Caco-2 (cell line): Measurements from ENCODE around the gene DLEU7. TPM values are rescaled to one million over a fixed set of nuclear protein-coding genes. Genes with fewer than 3 reads are reported as not detected.

Source experiments
- Bru-seq: library from RNA; stranded (reverse); fragments of 400-500 nt; gene quantifications from one replicate; lab custom pipeline; 2021; lab: Mats Ljungman, UMichigan
- BruChase-seq, 2 experiments: library from RNA; stranded (reverse); fragments of 400-500 nt; gene quantifications; one replicate each; lab custom pipeline; 2021; lab: Mats Ljungman, UMichigan
- BruUV-seq: library from RNA; stranded (reverse); fragments of 400-500 nt; replicated peaks from 2 replicates; lab custom pipeline; 2021; lab: Mats Ljungman, UMichigan
- CTCF ChIA-PET: fragments of 300-600 bp; sonication (Branson Sonifier 250); formaldehyde crosslinking; loops from one replicate; lab custom pipeline; 2022; ENCODE audit warnings: antibody characterized with exemption; lab: Charles Lee
- POLR2A ChIA-PET: fragments of 300-600 bp; sonication (Branson Sonifier 250); formaldehyde crosslinking; loops from one replicate; lab custom pipeline; 2022; ENCODE audit warnings: antibody characterized with exemption; lab: Charles Lee
- DNase-seq, 2 experiments: peaks; one replicate each; pipeline versions ENCODE4 v3.0.0 to v3.0.0-alpha.2; 2020 to 2022
- H3K27me3 ChIP-seq: replicated peaks from 2 replicates; pipeline ENCODE4 v1.6.0; 2011; ENCODE audit warnings: low read length; ENCODE audit not compliant: control insufficient read depth, insufficient read depth
- H3K36me3 ChIP-seq: 2 replicates; pipeline ENCODE4 v1.5.1; 2011; ENCODE audit warnings: low read length; ENCODE audit not compliant: control insufficient read depth, insufficient read depth
- H3K4me1 ChIP-seq: fragments of 250-450 bp; sonication (Bioruptor Pico); 2 replicates; pipeline ENCODE4 v1.5.1; 2020; ENCODE audit warnings: mild to moderate bottlenecking
- H3K4me3 ChIP-seq: 2 replicates; pipeline ENCODE4 v1.5.1; 2011; ENCODE audit warnings: low read depth, mild to moderate bottlenecking, control low read depth, low read length
- H3K9me3 ChIP-seq: fragments of 250-450 bp; sonication (Bioruptor Pico); 2 replicates; pipeline ENCODE4 v1.5.1; 2020; ENCODE audit warnings: mild to moderate bottlenecking, moderate library complexity
- H3K27ac Mint-ChIP-seq: one replicate; pipeline ENCODE4 v1.8.0; 2022; ENCODE audit warnings: mixed read lengths; ENCODE audit not compliant: unreplicated experiment
- H3K27me3 Mint-ChIP-seq: one replicate; pipeline ENCODE4 v1.8.0; 2022; ENCODE audit warnings: mixed read lengths; ENCODE audit not compliant: insufficient read depth, unreplicated experiment
- H3K36me3 Mint-ChIP-seq: one replicate; pipeline ENCODE4 v1.8.0; 2022; ENCODE audit warnings: mild to moderate bottlenecking, mixed read lengths; ENCODE audit not compliant: insufficient read depth, unreplicated experiment
- H3K4me1 Mint-ChIP-seq: one replicate; pipeline ENCODE4 v1.8.0; 2022; ENCODE audit warnings: low read depth, mixed read lengths; ENCODE audit not compliant: unreplicated experiment
- H3K4me3 Mint-ChIP-seq: one replicate; pipeline ENCODE4 v1.8.0; 2022; ENCODE audit warnings: mild to moderate bottlenecking, moderate library complexity, mixed read lengths; ENCODE audit not compliant: unreplicated experiment
- H3K9me3 Mint-ChIP-seq: one replicate; pipeline ENCODE4 v1.8.0; 2022; ENCODE audit warnings: mixed read lengths; ENCODE audit not compliant: unreplicated experiment
- intact Hi-C: fragments of 100-400 bp; cut with micrococcal nuclease; formaldehyde crosslinking; loops from one replicate; pipeline ENCODE4 v1.10.0; 2022; ENCODE audit not compliant: unreplicated experiment
- long read RNA-seq: library from polyadenylated mRNA; stranded (forward); transcript quantifications from one replicate; pipeline ENCODE4 v2.0.0, GENCODE V29; 2022
- total RNA-seq: library from RNA; stranded (reverse); gene quantifications from 2 replicates; pipeline ENCODE4 v1.2.3, GENCODE V29; 2022
- TF ChIP-seq, protein P1 (sequence below), 2 experiments: fragments of 200-600 bp in 1 of 2; IDR thresholded peaks; 1 replicate in 1 of 2; 2 replicates in 1 of 2; pipeline versions ENCODE4 v1.5.1 to v1.8.0; 2011 to 2022; ENCODE audit warnings: antibody characterized with exemption in 1 of 2, control low read depth in 1 of 2, inconsistent platforms in 1 of 2, low read depth in 1 of 2, low read length in 1 of 2, mild to moderate bottlenecking in 1 of 2, moderate library complexity in 1 of 2; ENCODE audit not compliant: insufficient read depth in 1 of 2, severe bottlenecking in 1 of 2, unreplicated experiment in 1 of 2

DLEU7 gene
- total RNA-seq (not detected in 2 replicates), Bru-seq, nascent RNA (percentile 3 among the genes with signal in this experiment), BruChase-seq, experiment 1, labeled RNA remaining after a 2-hour chase (percentile 8 among the genes with signal in this experiment), BruChase-seq, experiment 2, labeled RNA remaining after a 6-hour chase (percentile 2 among the genes with signal in this experiment)
- long read RNA-seq, partial matches to known transcripts, result 0 of 4 reads
- long read RNA-seq, other reads (novel, unspliced or antisense), result 4 of 4 reads

DNA sequence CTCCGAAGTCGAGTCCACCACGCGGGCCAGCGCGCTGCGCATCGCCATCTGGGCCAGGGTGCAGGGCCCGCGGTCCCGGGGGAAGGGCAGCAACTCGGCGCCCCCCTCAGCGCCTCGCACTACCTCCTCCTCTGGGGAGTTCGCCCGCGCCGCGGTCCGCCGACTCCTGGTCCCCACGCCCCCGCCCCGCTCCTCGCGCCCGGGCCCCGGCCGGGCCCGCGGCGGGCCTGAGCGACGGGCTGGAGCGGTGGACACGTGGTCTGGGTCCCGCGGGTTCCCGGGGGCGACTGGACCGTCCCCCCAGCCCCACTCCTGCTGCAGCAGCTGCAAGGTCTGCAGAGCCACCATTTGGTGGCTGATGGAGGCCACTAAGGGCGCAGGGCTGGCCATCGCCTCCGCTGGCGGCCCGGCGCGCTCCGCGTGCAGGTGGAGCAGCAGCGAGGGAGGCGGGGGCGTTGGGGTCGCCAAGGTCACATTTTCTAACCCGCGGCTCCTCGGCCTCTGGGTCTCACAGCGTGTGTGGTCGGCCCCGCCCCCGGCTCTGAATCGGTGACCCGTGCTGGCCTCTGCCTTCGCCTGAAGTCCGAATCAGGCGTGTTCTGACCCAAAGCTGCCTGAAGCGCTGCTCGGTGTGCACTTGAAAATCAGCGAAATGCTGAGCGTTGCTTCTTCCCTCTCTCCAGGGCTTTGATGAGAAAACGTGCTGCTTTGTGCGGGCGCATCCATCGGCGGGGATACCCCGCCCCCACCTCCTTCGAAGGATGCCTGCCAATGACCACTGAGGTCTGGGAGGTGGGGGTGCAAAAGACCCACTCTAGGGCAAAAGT is at the start of gene DLEU7:
TSS of gene DLEU7 (minus strand) at position 436 of the 827 bp plus-strand sequence. CDS start at position 390, 46 bp downstream.
- H3K4me3 ChIP-seq, result no peak within 1 kb of the TSS
- no peak for DNase-seq
- H3K36me3 Mint-ChIP-seq, result no peaks in the 10 kb centered on the region
- no TSS peak for BruUV-seq
- ChIA-PET POLR2A (no interaction called here), CTCF (no interaction called here)
- H3K27me3 ChIP-seq, result no peaks in the 10 kb centered on the region
- H3K36me3 ChIP-seq, result no peaks in the 10 kb centered on the region
- no peaks in the 10 kb centered on the region for H3K4me1 ChIP-seq
- intact Hi-C loops, result no loop called here
- peaks cover 9% of the 10 kb centered on the region for H3K27me3 Mint-ChIP-seq
- no peaks in the 10 kb centered on the region for H3K9me3 Mint-ChIP-seq
- no peak within 1 kb of the TSS for H3K27ac Mint-ChIP-seq
- no peak within 1 kb of the TSS for H3K4me3 Mint-ChIP-seq
- no peaks in the 10 kb centered on the region for H3K4me1 Mint-ChIP-seq
- H3K9me3 ChIP-seq, result no peaks in the 10 kb centered on the region
- TF ChIP-seq, protein P1, sequence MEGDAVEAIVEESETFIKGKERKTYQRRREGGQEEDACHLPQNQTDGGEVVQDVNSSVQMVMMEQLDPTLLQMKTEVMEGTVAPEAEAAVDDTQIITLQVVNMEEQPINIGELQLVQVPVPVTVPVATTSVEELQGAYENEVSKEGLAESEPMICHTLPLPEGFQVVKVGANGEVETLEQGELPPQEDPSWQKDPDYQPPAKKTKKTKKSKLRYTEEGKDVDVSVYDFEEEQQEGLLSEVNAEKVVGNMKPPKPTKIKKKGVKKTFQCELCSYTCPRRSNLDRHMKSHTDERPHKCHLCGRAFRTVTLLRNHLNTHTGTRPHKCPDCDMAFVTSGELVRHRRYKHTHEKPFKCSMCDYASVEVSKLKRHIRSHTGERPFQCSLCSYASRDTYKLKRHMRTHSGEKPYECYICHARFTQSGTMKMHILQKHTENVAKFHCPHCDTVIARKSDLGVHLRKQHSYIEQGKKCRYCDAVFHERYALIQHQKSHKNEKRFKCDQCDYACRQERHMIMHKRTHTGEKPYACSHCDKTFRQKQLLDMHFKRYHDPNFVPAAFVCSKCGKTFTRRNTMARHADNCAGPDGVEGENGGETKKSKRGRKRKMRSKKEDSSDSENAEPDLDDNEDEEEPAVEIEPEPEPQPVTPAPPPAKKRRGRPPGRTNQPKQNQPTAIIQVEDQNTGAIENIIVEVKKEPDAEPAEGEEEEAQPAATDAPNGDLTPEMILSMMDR (IDR thresholded peaks at IDR 0.05; ENCODE audit: insufficient read depth in 1 of 2, low read depth in 1 of 2, low read length in 1 of 2, severe bottlenecking in 1 of 2, unreplicated experiment in 1 of 2), result no peak

DNA sequence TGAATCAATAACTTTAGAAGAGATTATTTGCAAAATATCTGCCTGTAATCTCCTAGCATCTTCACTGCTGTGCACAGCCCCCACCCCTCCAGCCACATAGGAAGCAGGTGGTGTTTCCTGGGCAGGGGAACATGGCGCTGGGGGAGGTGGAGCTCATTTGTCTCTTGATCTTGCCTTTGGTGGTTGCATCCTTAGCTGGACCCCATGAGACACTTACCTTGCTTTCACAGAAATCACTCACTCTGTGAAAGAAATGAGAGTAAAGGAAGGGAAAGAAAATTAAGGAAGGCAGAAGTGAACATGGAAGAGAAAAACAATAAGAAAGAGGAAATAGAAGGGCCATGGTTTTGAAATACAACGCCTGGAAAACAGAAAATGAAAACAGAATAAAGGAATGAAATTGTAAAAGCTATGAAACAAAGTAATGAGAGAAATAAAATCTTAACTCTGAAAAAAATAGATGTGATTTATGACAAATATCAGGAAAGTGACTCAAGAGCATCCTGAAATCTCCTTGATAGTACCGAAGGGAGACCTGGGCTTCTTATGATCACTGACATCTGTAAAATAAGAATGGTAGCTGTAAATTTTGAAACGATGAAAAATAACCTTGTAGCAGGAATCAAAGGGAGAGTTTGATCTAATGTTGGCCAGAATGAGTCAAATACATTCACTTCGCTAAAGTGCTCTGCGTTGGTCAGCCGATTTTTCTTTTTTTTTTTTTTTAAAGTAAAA is 48.9 kb upstream of the DLEU7 start:
- CTCF ChIA-PET, result no interaction called here
- intact Hi-C loops, result no loop called here
- H3K36me3 ChIP-seq, result no peaks in the 10 kb centered on the region
- no peaks in the 10 kb centered on the region for H3K4me1 ChIP-seq
- TF ChIP-seq, protein P1 (IDR thresholded peaks at IDR 0.05; ENCODE audit: insufficient read depth in 1 of 2, low read depth in 1 of 2, low read length in 1 of 2, severe bottlenecking in 1 of 2, unreplicated experiment in 1 of 2), result no peak
- H3K9me3 ChIP-seq, result no peaks in the 10 kb centered on the region
- H3K27me3 ChIP-seq, result no peaks in the 10 kb centered on the region
- no peaks in the 10 kb centered on the region for H3K4me1 Mint-ChIP-seq
- H3K36me3 Mint-ChIP-seq, result no peaks in the 10 kb centered on the region
- no peak overlapping the region for H3K27ac Mint-ChIP-seq
- H3K27me3 Mint-ChIP-seq, result peaks cover 10% of the 10 kb centered on the region
- BruUV-seq, result no TSS peak
- H3K9me3 Mint-ChIP-seq, result no peaks in the 10 kb centered on the region
- POLR2A ChIA-PET, result interaction anchor here (0.6 kb wide), 1 partner anchor 17 kb away, joined by 3 read pairs; no protein-coding TSS in a partner anchor
- no peak overlapping the region for H3K4me3 ChIP-seq
- no peak overlapping the region for H3K4me3 Mint-ChIP-seq
- DNase-seq, result no peak

DNA sequence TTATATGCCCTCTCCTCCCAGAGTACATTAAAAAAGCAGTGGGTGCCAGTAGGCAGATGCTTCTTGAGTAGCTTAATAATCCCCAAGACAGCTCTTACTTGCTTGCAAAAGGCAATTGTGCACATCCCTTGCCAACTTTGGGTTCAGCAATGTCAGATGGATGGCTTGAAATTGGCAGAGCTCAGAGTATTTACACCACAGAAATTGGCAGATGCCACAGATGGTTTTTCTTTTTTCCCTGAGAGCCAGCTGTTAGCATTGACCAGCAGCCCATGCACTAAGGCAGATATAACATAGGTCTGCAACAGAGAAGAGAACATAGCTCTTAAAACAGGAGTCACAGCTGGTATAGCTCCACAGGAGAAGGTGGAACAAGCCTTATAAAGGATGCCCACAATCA is 47.7 kb upstream of the DLEU7 start:
- H3K36me3 ChIP-seq, result no peaks in the 10 kb centered on the region
- H3K27me3 ChIP-seq, result no peaks in the 10 kb centered on the region
- Mint-ChIP-seq H3K27me3 (peaks cover 15% of the 10 kb centered on the region), H3K4me3 (no peak overlapping the region), H3K27ac (no peak overlapping the region), H3K4me1 (no peaks in the 10 kb centered on the region), H3K9me3 (no peaks in the 10 kb centered on the region), H3K36me3 (no peaks in the 10 kb centered on the region)
- intact Hi-C loops, result no loop called here
- H3K4me1 ChIP-seq, result no peaks in the 10 kb centered on the region
- TF ChIP-seq, protein P1 (IDR thresholded peaks at IDR 0.05; ENCODE audit: insufficient read depth in 1 of 2, low read depth in 1 of 2, low read length in 1 of 2, severe bottlenecking in 1 of 2, unreplicated experiment in 1 of 2), result peak in 1 of 2 experiments; percentile 0
- H3K9me3 ChIP-seq, result no peaks in the 10 kb centered on the region
- no TSS peak for BruUV-seq
- CTCF ChIA-PET, result no interaction called here
- POLR2A ChIA-PET, result no interaction called here
- DNase-seq, result no peak
- H3K4me3 ChIP-seq, result no peak overlapping the region
